Stimulated activated CD8-positive, alpha-beta memory T cell treated with anti-CD3 and anti-CD28 coated beads, Interleukin-4, amount 100 ng/mL, for 24 hours (primary cell): ENCODE results near the gene PRR23C.

Experiments
- DNase-seq: peaks from one replicate; pipeline ENCODE4 v3.0.0-alpha.2; 2020; ENCODE audit warnings: low read depth

Gene PRR23C

GRCh38 chr3:138995706-138996105 lies 49.0 kb downstream of the PRR23C start:
- DNase-seq = no peak
